Fibroblast of the aortic adventitia (primary cell): Measurements from ENCODE around the gene CST6. TPM values are rescaled to one million over a fixed set of nuclear protein-coding genes. Genes with fewer than 3 reads are reported as not detected.

Source experiments
- DNase-seq: peaks from one replicate; pipeline ENCODE4 v3.0.0-alpha.2; 2010; ENCODE audit warnings: low read depth
- H3K4me3 ChIP-seq: 2 replicates; pipeline ENCODE4 v1.5.1; 2011; ENCODE audit warnings: low read depth, mild to moderate bottlenecking, control low read depth, low read length, moderate library complexity
- total RNA-seq: library from RNA; depleted of rRNA; stranded (reverse); fragments of >200 nt; gene quantifications from 2 replicates; pipeline ENCODE4 v1.2.3, GENCODE V29; 2012; ENCODE audit warnings: low replicate concordance
- TF ChIP-seq, protein P1 (sequence below): IDR thresholded peaks from 2 replicates; pipeline ENCODE4 v1.5.1; 2011; ENCODE audit warnings: mild to moderate bottlenecking, low read length, control low read depth, inconsistent platforms; ENCODE audit not compliant: insufficient read depth

Gene CST6, protein sequence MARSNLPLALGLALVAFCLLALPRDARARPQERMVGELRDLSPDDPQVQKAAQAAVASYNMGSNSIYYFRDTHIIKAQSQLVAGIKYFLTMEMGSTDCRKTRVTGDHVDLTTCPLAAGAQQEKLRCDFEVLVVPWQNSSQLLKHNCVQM
- total RNA-seq: 1.7 TPM in 1 of 2 replicates, not detected in the other

DNA sequence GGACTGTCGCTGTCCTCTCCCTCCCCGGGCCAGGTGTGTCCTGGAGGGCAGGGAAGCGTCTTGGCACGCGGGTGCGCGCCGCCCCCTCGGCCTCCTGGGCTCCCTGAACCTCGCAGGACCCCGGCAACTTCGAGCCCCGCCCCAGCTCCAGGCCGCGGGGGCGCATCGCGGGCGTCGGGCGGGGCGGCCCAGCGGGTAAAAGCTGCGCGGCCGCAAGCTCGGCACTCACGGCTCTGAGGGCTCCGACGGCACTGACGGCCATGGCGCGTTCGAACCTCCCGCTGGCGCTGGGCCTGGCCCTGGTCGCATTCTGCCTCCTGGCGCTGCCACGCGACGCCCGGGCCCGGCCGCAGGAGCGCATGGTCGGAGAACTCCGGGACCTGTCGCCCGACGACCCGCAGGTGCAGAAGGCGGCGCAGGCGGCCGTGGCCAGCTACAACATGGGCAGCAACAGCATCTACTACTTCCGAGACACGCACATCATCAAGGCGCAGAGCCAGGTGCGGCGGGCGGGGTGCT is at the start of gene CST6:
Gene CST6, plus strand, starts transcription at position 224 of the 519 bp plus-strand sequence. Its CDS starts 37 bp downstream, at position 261.
- DNase-seq: no peak
- TF ChIP-seq, protein P1, sequence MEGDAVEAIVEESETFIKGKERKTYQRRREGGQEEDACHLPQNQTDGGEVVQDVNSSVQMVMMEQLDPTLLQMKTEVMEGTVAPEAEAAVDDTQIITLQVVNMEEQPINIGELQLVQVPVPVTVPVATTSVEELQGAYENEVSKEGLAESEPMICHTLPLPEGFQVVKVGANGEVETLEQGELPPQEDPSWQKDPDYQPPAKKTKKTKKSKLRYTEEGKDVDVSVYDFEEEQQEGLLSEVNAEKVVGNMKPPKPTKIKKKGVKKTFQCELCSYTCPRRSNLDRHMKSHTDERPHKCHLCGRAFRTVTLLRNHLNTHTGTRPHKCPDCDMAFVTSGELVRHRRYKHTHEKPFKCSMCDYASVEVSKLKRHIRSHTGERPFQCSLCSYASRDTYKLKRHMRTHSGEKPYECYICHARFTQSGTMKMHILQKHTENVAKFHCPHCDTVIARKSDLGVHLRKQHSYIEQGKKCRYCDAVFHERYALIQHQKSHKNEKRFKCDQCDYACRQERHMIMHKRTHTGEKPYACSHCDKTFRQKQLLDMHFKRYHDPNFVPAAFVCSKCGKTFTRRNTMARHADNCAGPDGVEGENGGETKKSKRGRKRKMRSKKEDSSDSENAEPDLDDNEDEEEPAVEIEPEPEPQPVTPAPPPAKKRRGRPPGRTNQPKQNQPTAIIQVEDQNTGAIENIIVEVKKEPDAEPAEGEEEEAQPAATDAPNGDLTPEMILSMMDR: no peak
- no peak within 1 kb of the TSS for H3K4me3 ChIP-seq

DNA sequence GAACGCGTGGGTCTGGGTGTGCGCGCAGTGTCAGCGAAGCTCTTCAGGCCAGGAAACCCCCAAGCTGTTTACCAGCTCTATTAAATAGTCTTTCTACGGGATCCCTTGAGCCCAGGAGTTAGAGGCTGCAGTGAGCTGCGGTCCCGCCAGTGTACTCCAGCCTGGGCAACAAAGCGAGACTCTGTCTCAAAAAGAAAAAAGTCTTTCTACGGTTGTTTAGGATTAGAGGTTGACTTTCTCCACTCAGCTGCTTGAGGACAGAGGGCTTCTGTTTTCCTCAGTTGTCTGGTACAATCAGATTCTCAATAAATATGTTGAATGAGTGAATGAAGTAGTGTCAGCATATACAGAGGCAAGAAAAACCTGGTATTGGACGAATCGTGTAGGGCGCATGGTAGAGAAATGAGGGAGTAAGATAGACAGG is 49.7 kb upstream of the CST6 start:
- DNase-seq: no peak
- TF ChIP-seq, protein P1: no peak
- peak overlapping the region; percentile 93 for H3K4me3 ChIP-seq

DNA sequence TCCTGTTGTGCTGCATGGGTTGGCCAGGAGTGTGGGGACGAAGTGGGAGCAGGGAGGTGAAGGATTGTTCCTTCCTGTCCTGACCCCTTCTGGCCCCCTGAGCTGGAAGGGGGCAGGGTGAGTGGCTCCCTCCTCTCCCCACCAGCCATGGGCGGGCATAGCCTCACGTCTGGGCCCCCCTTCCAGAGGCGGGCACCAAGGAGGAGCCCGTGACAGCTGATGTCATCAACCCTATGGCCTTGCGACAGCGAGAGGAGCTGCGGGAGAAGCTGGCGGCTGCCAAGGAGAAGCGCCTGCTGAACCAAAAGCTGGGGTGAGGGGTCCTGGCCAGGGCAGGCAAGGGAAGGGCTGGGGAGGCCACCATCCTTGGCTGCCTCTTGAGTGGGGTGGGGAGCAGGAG is 46.9 kb upstream of the CST6 start:
- TF ChIP-seq, protein P1: no peak
- DNase-seq: no peak

DNA sequence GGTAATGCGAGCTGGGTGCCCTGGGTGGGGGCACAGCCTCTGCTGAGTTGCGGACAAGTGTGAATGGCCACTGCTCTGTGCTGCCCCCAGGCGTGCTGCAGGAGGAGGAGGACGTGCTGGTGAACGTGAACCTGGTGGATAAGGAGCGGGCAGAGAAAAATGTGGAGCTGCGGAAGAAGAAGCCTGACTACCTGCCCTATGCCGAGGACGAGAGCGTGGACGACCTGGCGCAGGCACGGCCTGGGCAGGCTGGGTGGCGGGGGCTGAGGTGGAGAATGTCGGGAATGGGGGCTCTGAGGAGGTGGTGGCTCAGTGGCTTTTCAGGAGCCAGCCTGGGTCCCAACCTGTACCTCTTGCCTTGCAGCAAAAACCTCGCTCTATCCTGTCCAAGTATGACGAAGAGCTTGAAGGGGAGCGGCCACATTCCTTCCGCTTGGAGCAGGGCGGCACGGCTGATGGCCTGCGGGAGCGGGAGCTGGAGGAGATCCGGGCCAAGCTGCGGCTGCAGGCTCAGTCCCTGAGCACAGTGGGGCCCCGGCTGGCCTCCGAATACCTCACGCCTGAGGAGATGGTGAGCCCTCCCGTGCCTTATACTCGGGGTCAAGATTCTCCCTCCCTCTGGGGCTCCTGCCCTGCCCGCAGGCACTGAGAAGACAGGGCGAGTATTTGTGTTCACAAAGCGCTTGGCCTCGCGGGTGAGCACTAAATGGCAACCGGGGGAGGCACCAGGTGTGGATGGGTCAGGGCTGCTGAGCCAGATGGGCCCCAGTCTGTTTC is 45.6 kb upstream of the CST6 start:
- TF ChIP-seq, protein P1: no peak
- no peak overlapping the region for H3K4me3 ChIP-seq
- DNase-seq: no peak

More for the DNA sequence above, 46.9 kb upstream of the CST6 start:
- no peak overlapping the region for H3K4me3 ChIP-seq

DNA sequence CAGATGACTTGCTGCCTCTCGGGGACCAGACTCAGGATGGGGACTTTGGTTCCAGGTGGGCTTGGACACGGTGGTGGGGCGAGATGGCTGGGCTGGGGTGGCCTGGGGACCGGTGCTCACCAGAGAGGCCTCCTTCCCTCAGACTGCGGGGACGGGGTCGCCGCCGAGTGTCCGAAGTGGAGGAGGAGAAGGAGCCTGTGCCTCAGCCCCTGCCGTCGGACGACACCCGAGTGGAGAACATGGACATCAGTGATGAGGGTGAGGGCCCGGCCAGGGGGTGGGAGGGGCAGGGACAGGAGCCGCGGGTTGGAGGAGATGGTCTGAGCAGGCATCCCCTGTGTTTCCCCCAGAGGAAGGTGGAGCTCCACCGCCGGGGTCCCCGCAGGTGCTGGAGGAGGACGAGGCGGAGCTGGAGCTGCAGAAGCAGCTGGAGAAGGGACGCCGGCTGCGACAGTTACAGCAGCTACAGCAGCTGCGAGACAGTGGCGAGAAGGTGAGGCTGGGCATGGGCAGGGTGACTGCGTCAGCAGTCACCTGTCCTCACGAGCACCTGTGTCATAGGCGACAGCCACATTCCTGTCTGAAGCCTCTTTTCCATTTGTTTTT is 44.4 kb upstream of the CST6 start:
- no peak for DNase-seq
- no peak overlapping the region for H3K4me3 ChIP-seq
- TF ChIP-seq, protein P1: no peak

DNA sequence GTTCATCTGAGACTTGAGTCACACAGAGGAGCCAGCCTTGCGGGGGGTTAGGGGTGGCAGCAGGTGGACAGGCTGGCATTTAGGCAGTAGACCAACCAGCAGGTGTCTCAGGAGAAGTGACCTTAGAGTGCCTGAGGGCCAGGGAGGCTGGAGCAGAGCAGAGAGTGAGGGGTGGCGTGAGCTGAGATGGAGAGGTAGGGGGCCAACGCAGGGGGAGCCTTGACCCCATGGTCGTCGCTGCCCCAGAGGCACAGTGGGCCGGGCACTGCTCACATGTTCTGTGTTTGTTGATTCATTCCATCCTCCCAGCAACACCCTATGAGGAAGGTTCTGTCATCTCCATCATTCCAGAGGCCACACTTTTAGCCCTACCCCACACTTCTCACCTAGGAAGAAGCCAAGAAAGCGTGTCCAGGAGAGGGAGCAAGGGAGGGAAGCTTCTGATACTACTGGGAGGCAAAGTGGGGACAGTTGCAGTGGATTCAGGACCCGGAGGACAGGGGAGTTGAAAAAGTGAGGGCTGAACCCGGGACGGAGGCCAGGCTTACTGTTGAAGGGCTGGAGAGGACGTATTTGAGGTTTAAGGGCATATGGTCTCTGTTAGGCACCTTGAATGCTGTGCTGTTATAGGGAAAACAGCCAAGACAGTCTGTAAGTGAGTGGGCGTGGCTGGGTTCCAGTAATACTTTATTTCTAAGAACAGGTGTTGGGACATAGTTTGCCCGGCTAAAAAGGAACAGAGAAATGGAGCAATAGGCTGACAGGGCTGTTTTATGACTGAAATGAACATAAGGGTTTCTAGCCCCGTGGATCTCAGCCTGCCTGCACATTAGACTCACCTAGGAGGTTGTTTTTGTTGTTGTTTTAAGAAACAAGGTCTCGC is 43.0 kb upstream of the CST6 start:
- H3K4me3 ChIP-seq: no peak overlapping the region
- TF ChIP-seq, protein P1: no peak
- DNase-seq: no peak
